ENCODE results near the gene WDR35.

The WDR35 gene

DNA sequence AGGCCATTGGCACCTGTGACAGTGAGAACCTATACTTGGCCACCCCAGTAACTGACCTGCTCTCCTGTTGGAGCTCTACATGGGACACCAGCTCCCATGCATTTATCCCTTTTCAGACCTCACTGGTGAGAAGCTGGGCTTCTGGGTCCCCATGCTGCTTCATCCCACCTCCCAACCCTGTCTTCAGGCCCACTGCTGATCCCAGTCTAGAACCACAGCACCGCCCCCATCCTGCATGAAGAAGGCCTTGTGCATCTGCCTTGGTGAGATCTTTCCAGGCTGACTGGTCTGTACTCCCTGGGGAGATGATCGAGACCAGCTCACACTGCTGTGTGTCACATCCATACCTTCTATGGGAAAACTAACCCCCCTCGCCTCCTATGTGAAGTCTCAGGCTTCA lies 110.8 kb downstream of the WDR35 start:
- ATAC-seq (ENCODE audit: insufficient read depth, low read depth), result no peak
- DNase-seq, result no peak
- H4K20me1 ChIP-seq (ENCODE audit: insufficient read depth, low read length), result no peaks in the 10 kb centered on the region
- H3K36me3 ChIP-seq (ENCODE audit: insufficient read depth, low read length), result no peaks in the 10 kb centered on the region
- no peaks in the 10 kb centered on the region for H3K27me3 ChIP-seq (ENCODE audit: insufficient read depth, low read length, poor library complexity)
- H3K4me3 ChIP-seq (ENCODE audit: low read depth in 1 of 2, low read length in 2 of 2), result no peak overlapping the region
- no peaks in the 10 kb centered on the region for H3K4me1 ChIP-seq (ENCODE audit: insufficient read depth, low read length)
- H3K9ac ChIP-seq (ENCODE audit: low read depth, low read length), result no peak overlapping the region
- no peaks in the 10 kb centered on the region for H3K79me2 ChIP-seq (ENCODE audit: insufficient read depth, low read length)
- H3K4me2 ChIP-seq (ENCODE audit: insufficient read depth, low read length), result no peak overlapping the region
- H3K27ac ChIP-seq (ENCODE audit: low read length), result no peak overlapping the region
- TF ChIP-seq EZH2 (IDR thresholded peaks at IDR 0.05; ENCODE audit: borderline replicate concordance, low read depth, low read length, severe bottlenecking) (no peak), CTCF (IDR thresholded peaks at IDR 0.05; ENCODE audit: borderline replicate concordance, extremely low read depth, low read length, poor library complexity, severe bottlenecking) (no peak)
- H3K9me3 ChIP-seq (ENCODE audit: insufficient read depth, low read length, severe bottlenecking), result no peaks in the 10 kb centered on the region
- no peak overlapping the region for H2AFZ ChIP-seq (ENCODE audit: low read depth, low read length)

DNA sequence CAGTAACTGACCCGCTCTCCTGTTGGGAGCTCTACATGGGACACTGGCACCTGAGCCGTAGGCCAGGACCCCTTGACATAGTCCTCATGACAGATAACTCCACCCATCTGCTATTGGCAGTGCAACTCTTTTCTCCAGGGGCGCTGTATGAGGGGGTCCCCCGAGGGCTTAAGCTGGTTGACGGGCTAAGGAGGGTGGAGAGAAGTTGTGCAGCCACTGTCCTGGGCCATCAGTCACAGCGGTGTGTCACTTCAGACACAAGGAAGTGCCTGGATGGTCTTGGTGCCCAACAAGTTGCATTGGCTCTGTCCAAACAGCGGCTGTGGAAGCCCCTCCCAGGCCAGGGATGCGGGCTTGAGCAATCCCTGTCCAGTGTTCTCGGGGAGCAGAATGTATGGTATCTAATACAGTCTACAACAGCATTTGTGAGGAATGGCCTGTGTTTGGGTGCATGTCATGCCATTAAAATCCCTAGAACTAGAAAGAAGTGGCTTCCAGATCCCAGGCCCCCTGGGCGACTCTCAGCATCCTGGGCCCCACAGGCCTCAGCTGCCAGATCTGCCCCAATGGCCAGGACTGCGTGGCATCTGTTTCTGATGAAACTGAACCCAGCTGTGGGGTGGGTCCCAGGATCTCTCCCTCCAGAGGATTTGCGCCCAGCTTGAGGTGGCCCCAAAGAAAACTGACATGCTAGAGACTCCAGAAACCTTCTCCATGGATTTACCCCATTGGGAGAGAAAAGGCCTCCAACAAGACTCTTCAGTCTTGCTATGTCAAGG lies 111.4 kb downstream of the WDR35 start:
- Histone ChIP-seq H3K27me3 (ENCODE audit: insufficient read depth, low read length, poor library complexity) (no peaks in the 10 kb centered on the region), H3K4me3 (ENCODE audit: low read depth in 1 of 2, low read length in 2 of 2) (no peak overlapping the region), H3K9ac (ENCODE audit: low read depth, low read length) (no peak overlapping the region), H2AFZ (ENCODE audit: low read depth, low read length) (no peak overlapping the region), H3K4me2 (ENCODE audit: insufficient read depth, low read length) (no peak overlapping the region), H3K4me1 (ENCODE audit: insufficient read depth, low read length) (no peaks in the 10 kb centered on the region), H3K79me2 (ENCODE audit: insufficient read depth, low read length) (no peaks in the 10 kb centered on the region), H3K27ac (ENCODE audit: low read length) (no peak overlapping the region), H3K9me3 (ENCODE audit: insufficient read depth, low read length, severe bottlenecking) (no peaks in the 10 kb centered on the region), H3K36me3 (ENCODE audit: insufficient read depth, low read length) (no peaks in the 10 kb centered on the region), H4K20me1 (ENCODE audit: insufficient read depth, low read length) (no peaks in the 10 kb centered on the region)
- TF ChIP-seq CTCF (IDR thresholded peaks at IDR 0.05; ENCODE audit: borderline replicate concordance, extremely low read depth, low read length, poor library complexity, severe bottlenecking) (no peak), EZH2 (IDR thresholded peaks at IDR 0.05; ENCODE audit: borderline replicate concordance, low read depth, low read length, severe bottlenecking) (no peak)
- ATAC-seq (ENCODE audit: insufficient read depth, low read depth) (no peak), DNase-seq (no peak)

DNA sequence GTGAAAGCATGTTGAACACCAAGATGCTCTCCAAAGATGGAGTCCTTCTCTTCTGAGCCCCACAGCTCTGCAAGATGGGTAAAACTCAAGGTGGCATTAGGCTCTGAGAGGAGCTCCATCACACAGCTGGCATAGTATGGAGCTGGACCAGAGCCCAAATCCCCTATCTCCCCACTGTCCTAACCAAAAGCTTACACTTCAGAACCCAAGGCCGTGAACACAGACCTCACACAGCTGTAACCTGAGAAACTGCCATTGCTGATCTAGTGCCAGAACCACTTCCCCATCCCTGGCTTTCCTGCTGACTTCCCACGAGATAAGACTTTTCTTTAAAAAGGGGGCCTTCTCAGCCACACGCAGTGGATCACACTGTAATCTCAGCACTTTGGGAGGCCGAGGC lies 113.2 kb downstream of the WDR35 start:
- Histone ChIP-seq H3K4me2 (ENCODE audit: insufficient read depth, low read length) (no peak overlapping the region), H2AFZ (ENCODE audit: low read depth, low read length) (no peak overlapping the region), H3K9ac (ENCODE audit: low read depth, low read length) (no peak overlapping the region), H3K36me3 (ENCODE audit: insufficient read depth, low read length) (no peaks in the 10 kb centered on the region), H3K4me3 (ENCODE audit: low read depth in 1 of 2, low read length in 2 of 2) (no peak overlapping the region), H3K4me1 (ENCODE audit: insufficient read depth, low read length) (no peaks in the 10 kb centered on the region), H3K27ac (ENCODE audit: low read length) (no peak overlapping the region), H4K20me1 (ENCODE audit: insufficient read depth, low read length) (no peaks in the 10 kb centered on the region), H3K79me2 (ENCODE audit: insufficient read depth, low read length) (no peaks in the 10 kb centered on the region), H3K27me3 (ENCODE audit: insufficient read depth, low read length, poor library complexity) (no peaks in the 10 kb centered on the region), H3K9me3 (ENCODE audit: insufficient read depth, low read length, severe bottlenecking) (no peaks in the 10 kb centered on the region)
- ATAC-seq (ENCODE audit: insufficient read depth, low read depth), result no peak; the same call in 2 of the 3 replicates
- no peak for TF ChIP-seq EZH2 (IDR thresholded peaks at IDR 0.05; ENCODE audit: borderline replicate concordance, low read depth, low read length, severe bottlenecking)
- no peak for TF ChIP-seq CTCF (IDR thresholded peaks at IDR 0.05; ENCODE audit: borderline replicate concordance, extremely low read depth, low read length, poor library complexity, severe bottlenecking)
- DNase-seq, result no peak

All from DND-41 (cell line).